ENCODE results near the gene TMEM170B.

TMEM170B gene

DNA sequence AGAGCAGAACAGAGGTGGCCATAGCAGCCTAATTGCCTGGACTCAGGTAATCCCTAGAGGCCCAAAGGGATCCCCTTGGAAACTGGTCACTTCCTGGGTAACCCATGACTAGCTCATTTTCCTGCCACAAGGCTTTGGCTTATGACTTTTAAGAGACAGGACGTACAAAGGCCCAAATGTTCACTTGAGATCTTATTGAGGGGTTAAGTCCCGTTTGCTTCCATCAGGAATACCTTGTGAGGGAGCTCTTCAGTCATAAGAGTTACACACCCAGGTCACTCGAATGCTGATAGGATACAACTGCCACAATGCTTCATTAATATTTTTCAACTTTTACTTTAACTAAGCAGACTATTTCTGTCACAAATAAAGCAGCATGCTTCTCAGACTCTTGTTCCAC is 51.7 kb downstream of the TMEM170B start:
- no peak for DNase-seq

DNA sequence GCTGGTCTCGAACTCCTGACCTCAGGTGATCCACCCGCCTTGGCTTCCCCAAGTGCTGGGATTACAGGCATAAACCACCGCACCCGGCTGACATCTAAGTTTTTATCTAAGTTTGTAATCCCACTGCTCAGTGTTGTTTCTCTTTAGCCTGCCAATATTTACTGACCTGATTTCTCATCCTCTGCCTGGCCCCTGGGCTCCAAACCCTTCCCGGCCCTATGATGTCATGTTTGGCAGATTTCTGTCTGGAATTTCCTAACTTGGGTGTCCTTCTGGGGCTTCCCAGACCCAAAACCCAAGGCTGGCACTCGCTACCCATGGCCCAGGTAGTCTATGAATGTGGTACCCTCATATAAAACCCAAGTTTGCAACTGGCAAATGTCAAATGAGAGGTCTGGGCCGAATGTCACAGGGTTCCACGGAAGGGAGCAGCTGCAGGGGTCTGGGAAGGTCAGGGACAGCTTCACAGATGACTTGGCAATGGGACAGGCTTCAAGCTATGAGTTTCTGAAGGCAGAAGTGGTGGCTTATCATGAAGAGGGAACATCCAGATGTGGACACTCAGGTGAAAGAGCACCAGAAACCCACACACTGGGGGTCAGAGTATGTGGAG is 54.9 kb downstream of the TMEM170B start:
- DNase-seq: no peak

DNA sequence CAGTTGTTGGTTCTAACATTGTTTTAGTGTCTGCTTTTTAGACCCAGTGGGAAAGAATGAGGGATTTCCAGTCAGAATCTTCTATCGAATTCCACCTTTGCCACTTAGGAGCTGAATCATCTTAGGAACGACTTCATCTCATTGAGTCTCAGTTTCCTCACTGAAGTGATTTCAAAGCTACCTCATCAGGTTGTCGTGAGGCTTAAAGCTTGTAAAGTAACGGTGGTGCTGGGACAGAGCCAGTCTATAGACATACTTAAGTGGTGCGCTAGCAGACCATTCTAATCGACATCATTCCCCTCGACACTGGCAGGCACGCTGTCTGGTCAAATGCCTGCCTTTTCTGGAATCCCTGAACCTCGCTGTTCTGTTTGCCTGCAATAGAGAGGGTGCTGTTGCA is 55.5 kb downstream of the TMEM170B start:
- DNase-seq: no peak

DNA sequence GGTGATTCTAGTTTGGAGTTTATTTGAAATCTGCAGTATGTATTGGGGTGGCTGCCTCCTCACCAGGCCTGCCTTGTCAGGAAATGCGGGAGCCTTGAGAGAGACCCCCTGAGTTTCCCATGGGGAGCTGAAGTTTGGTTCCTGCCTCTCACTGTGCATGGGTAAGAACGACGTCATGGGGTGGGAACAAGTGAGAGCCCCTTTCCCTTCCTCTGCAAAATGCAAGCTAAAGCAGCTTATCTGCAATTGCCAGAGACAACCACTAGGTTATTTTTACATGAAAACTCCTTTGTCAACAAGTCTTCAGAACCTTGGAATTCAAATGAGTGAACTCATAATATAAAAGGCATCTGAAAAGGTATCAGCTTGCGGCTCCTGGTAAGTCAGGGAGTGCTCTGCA is 58.4 kb downstream of the TMEM170B start:
- DNase-seq: no peak

DNA sequence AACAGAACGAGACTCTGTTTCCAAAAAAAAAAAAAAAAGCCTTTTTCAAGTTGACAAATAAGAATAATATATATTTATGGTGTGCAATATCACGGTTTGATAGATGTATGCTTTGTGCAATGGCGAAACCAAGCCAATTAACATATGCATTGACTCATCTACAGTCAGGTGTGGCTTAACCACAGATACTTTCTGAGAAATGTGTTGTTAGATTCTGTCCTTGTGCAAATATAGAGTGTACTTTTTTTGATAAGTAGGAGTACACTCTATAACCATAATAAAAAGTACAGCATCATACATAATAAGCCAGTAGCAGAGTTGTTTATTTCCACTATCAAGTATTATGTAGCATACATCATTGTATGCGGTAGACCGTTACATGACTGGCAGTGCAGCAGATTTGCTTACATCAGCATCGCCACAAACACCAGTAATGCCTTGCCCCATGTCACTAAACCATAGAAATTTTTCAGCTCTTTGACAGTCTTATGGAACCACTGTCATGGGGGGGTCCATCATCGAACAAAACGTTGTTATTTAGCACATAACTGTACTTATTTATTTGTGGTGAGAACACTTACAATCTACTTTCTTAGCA is 59.2 kb downstream of the TMEM170B start:
- no peak for DNase-seq

DNA sequence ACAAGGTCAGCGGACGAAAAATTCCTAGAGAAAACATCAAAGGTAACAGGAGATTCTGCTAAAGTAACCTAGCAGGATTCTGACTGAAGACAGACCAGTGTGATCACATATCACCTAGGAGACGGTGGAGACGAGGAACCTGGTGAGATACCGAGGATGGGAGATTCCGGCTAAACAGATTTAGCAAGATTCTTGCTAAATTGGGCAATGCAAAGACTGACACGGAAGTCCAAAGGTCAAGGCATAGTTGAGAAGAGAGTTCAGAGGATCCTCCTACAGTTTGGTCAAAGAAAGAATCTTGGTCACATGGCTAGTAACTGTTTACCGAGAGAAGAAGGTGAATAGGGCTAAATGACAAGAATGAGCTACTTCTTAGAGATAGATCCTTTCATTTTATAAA is 61.1 kb downstream of the TMEM170B start:
- DNase-seq: no peak

DNA sequence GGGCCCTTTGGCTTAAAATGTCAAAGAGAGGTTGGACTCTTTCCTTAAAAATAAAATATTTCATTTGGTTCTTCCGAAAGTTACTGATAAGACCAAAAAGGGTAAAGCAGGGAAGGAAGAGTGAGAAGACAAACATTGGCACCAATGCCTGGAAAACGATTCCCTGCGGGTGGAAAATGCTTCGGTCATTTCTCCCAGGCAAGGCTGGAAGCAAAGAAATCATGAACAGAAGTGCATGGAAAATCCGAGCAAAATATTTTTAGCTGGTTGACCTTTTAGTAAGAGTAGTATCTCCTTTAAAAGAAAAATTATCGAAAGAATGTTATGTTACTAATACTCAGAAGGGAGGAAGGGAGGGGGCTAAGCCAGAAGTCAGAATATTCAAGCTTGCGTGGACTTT is 62.7 kb downstream of the TMEM170B start:
- DNase-seq: no peak

DNA sequence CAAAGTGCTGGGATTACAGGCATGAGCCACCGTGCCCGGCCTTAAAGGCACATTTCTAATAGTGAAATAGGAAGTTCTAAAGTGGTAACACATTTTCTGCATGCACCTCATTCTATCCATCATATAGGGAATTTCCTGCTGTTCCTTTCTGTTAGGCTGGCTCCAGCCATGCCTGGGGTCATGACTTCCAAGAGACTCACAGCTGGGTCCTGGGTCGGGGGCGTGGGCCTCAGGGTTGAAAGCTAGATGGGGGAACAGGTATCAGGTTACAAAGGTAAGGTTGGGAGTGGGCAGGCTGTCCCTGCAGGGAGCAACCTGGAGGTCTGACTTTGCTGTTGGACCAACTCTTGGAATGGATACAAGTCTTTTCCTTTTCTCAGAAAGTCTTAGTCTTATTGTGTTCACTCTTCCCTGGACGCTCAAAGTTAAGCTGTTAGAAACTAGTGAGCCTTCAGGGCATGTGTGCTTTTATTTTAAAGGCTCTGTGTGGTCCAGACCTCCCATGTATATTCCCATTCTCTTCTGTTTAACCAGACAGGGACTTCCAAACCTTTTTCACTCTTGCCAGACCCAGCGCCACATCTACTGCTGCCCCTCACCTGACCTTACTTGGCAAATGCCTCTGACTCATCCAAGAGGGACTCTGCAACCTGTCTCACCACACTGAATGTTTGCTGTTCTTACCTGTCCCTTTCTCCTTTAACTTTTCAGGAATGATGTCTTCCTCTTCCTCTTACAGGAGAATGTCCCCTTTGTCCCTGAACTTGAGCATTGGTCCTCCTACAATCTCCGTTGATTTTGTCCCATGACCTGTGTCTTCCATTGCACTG is 64.4 kb downstream of the TMEM170B start:
- DNase-seq: no peak

DNA sequence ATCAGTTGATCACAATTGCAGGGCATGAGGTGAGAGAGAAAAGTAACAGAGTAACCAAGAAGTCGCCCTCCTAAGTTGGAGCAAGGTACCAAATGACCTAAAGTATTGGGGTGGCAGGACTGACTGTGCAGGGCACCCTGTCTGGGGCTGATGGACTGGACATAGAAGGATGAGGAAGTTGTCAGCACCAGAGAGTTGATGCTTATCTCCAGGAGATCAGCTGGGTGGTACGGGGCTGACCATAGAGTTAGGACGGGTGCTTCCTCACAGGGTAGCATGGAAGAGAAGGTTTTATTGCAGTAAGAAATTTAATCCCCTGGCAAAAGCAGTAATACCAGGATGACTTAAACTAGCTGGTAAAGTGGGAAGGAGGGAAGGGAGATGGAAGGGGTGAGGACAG is 66.7 kb downstream of the TMEM170B start:
- DNase-seq: no peak

DNA sequence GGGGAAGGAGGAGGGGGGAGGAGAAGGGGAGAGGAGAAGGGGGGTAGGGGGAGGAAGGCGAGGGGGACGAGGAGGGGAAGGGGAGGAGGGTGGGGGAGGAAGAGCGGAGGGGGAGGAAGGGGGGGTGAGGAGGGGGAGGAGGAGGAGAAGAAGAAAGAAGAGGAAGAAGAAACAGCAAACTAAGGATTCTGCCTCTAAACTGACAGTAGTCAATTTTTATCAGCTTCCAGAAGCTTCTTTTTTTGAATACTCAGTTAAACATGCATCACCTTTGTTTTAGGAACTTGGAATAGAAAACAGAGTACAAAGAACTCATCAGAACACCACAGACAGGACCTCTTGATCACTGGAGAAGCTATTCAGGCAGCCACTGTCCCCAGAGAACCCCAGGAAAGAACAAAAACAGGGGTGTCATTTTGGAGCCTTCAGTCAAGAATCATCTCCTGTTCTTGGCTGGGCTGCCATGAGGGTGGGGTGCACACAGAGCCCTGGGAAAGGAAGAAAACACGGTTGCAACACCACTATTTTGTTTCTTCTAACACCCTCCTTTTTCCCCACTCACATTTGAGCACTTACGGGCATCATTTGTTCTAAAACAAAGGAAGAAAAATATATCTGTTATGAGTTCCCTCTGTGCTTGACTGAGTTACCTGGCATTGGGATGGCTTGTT is 67.4 kb downstream of the TMEM170B start:
- no peak for DNase-seq

DNA sequence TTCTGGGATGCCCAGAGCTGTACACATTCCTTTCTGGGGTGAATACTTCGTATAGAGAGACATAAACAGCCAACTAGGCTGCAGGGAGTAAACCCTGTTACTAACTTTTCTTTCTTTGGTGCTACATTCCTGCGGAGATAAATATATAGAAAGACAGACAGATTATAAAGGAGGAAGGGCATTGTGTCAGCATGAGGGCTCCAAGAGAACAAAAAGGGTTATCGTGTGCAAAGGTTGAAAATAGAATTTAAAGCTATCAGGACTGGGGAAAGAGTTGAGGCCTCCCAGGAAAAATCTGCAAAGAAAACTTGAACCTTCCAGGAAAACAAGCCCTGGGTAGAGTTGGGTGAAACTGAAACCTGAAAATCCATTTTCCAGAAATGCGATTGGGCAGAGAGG is 68.0 kb downstream of the TMEM170B start:
- DNase-seq: no peak

DNA sequence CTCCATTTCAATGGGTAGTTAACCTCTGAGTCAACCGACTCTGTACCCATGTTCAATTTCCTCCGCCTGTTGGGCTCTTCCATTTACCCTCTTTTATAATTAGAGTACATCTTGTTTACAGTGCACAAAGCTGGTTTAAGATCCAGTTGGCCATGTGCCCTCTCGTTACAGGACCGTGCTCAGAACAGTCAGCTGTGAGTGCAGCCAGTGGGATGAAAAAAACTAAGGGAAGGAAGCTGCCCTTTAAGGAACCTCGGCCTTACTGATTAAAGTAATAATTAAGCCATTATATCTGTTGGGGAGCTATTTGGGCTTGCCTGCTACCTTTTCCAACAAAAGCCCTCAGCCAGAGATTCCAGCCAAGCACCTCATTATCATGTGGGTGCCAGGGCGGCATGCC is 68.8 kb downstream of the TMEM170B start:
- DNase-seq: no peak

DNA sequence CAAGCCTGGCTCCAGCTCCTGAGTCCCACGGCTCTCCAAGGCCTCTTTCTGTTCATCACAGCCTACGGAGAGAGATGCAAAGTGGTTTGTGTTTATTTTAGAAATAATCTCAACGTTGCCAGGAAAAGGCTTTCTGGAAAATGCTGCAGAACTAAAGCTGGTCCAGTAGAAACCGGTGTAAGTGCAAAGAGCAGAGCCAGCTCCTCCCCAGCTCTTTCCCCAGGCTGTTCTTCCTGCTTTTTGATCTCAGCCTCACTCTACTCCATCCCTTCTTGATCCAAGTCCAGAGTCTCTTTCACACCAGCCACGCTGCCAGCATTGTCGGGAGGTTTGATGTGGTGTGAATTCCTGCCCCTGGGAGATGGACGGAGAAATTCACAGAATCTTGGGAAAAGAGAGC is 69.8 kb downstream of the TMEM170B start:
- no peak for DNase-seq

DNA sequence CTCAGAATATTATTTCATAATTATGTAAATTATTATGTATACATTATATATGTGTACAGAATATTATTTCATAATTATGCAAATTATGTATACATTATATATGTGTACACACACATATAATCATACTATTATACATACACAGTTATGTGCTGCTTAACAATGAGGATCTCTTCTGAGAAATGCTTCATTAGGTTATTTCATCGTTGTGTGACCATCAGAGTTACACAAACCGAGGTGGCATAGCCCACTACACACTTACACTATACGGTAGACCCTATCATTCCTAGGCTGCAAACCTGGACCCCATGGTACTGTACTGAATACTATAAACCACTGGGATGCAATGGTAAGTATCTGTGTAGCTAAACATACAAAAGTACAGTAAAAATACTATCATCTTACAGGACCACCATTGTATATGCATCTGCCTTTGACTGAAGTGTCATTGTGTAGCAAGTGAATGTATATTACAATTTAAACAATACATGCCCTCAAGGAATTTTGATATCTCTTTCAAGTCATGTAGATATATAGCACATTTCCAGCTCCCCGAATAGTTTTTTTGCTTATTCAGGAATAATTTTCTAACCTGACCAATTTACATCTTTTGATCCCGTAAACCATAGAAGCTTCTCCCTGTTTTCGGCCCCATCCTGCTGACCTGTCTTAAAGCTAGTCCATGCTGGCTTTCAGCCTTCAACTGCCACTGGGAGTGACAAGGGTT is 71.2 kb downstream of the TMEM170B start:
- DNase-seq: no peak

DNA sequence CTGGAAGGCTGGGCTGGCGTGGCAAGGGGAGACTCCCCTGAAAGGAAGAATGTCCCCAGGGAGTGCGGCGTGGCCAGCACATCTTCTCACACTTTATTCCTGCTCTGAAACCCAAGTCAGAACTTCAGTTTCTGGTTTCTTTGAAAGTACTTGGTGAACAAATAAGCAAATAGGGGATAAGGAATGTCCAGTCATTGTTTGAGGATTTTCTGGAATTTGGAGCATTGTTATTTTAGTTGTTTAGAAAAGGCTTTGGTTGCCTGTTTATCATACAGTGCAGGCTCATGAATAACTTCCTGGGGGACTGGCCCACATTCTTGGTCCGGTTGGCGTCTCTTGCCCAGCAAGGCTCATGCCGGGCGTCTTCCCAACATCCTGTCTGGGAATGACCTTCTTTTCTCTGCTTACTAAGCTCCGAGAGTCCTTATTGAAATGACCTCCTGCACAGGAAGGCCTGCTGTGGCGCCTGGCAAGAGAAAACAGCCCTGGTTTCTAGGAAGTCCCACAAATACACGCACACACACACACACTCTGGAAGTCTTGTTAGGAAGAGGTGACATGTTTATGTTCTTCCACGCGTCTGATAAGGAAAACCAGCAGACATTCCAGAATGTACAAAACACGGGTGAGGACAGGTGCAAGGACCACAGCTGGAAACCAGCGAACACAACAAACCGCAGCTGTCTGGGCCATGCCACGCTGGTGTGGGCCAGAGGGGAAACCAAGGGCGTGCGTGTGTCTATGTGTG is 71.9 kb downstream of the TMEM170B start:
- peak; percentile 66 for DNase-seq

DNA sequence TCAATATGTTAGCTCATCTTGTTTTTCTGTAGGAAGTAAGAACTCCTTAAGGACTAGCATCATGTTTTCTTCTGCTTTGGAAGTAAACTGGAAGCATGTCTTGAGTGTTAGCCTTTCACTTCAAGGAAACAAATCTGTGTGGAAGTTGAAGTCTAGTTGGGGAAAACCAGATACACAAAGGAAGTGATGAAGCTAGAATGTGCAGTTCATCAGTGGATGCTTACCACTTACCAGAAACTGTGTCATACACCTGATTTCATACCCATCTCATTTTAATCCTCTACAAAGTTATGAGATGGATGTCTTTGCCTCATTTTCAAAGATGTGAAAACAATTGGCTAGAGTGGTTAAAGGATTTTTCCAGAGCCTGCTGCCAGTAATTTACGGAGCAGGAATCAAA is 75.8 kb downstream of the TMEM170B start:
- no peak for DNase-seq

DNA sequence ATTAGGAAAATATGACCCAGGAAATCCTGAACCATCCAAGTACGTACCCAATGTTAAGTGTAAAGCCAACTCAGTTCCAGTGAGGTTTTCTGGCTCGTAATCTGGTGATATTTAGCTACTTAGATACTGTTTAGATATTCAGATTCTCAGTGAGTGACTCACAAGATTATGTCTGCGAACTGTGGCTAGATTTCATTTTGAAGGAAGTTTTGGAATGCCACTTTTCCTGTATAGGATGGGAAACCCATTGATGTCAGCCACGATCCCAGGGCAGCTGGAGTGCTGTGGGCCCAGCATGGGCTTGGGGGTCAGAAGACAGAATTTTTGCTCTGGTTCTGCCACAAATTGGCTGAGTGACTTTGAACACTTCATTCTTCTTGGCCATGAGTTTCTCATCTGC is 76.3 kb downstream of the TMEM170B start:
- DNase-seq: peak; percentile 45

DNA sequence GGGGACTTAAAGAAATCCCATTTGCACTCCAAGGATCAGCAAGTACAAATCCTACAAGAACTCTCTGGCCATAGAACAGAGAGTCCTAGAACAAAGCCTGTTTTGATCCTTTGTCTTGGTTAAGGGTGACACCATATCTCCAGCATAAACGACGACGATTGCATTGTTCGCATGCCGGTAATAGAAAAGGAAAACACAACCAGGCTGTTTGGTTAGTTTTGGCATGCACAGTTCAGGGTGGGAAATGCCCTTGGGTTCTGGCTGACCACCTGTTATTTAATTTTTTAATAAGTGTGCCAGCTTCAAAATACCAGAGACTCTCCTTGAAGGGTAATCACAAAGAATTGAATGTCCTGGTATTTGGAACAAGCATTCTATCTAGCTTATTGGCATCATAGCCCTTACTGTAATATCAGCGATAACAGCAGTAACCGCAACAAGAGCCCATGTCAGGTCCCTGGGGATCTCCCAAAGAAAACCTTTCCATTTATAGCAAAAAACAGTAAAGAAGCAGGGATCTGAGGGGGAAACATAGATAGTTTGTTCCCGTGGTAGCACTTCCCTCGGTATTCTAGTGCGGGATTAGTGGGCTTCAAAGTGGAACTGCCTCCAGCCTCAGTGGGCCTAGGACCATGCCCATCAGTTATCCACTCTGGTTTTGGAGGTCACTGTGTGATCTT is 77.1 kb downstream of the TMEM170B start:
- DNase-seq: no peak

DNA sequence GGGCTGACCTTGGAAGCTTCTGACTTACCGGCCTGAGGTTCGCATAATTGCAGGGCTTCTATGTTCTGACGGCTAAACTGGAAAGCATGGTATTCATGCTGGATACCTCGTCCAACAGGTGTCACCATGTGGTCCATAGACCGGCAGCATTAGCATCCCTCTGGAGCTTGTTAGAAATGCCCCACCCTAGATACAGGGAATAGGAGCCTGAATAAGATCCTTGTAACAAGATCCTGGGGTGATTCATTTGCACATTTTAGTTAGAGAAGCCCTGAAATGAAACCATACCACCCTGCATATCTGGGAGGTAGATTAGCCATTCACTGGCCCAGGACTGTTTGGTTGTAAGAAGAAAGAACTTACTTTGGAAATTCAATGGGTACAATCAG is 77.7 kb downstream of the TMEM170B start:
- DNase-seq: peak; percentile 11

DNA sequence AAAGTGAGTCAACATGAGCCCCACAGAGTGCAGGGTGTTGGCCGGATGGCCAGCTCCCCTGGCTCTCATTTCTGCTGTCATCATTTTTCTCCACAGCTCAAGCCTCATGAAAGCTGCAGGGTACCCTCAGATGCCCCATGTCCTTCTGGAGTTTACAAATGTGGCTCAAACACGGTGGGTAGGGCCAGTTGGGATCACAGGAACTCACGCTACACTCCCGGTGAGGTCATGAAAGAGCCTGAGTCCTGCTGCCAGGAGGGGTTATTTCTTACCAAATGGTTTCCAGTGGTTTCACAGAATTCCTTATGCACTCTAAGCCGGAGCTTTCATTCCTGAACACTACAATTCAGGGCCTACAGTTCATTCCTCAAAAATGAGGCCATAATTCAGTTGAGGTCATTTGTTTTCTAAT is 78.7 kb downstream of the TMEM170B start:
- peak; percentile 70 for DNase-seq

DNA sequence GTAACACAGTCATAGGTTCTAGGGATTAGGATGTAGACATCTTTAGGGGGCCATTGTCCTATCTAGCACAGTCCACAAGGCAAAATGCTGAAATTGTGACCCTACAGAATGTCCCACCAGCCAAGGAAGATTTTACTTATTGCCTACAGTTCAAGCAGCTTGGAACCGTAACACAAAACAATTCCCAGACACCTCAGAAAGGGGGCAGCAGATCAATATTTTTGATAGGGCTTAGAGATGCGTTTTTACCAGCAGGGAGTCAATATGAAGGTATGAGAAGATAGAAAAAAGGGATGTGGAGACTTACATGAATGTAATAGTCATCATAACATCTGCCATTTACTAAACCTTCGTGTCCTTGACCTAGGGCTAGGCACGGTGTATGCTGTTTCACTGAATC is 81.0 kb downstream of the TMEM170B start:
- DNase-seq: no peak

DNA sequence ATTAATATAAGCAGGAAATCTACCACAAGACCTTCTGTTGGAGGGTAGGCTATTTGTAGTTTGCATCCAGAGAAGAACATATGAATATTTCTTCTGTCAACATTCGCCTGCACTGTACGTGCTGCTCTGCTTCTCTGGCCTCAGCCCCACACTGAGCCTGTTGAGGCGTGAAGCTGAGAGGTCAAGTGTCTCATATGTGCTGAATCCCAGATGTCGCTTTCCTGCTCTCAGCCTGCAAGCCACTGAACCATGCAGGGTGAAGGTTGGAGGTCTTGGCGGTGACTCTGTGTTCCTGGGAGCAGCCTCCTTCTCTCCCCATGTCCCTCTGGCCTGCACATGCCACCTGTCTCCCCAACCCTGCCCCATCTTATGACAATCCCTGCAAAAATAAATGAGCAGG is 83.6 kb downstream of the TMEM170B start:
- DNase-seq: no peak
